Stimulated activated CD8-positive, alpha-beta memory T cell treated with anti-CD3 and anti-CD28 coated beads, Interleukin-7, amount 100 ng/mL, for 48 hours (primary cell): ENCODE data around the gene DLK2.
"Not testable (repeated sequence)": the region's sequence is repeated elsewhere in the genome, so short reads cannot be mapped to it uniquely, and the experiment has no call there.

Experiments
- DNase-seq, 2 donors: peaks; one replicate each; pipeline ENCODE4 v3.0.0-alpha.2; 2020; ENCODE audit warnings: low read depth in 1 of 2; ENCODE audit errors: extremely low read depth in 1 of 2

The DLK2 gene, protein sequence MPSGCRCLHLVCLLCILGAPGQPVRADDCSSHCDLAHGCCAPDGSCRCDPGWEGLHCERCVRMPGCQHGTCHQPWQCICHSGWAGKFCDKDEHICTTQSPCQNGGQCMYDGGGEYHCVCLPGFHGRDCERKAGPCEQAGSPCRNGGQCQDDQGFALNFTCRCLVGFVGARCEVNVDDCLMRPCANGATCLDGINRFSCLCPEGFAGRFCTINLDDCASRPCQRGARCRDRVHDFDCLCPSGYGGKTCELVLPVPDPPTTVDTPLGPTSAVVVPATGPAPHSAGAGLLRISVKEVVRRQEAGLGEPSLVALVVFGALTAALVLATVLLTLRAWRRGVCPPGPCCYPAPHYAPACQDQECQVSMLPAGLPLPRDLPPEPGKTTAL

GRCh38 chr6:43455531-43456428 is at the start of gene DLK2:
DLK2 (minus strand) TSS chr6:43455548; CDS start chr6:43454825, 723 bp downstream.
- DNase-seq: peak in 1 of 2 donors; percentile 44

DNA sequence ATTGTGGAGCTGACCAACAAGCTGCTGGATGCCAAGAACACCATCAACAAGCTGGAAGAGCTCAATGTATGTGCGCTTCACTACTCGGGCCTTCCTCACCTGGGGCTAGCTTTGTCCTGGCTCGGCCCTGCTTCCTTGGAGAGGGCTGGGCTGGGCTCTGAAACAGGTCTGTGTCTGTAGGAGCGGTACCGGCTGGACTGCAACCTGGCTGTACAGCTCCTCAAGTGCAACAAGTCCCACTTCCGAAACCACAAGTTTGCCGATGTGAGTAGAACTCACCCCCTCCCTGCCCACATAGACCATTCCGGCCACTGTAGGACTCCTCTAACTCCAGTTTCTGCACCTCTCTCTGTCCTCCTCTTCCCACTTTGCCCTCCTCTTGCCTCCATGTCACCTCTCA is 48.1 kb upstream of the DLK2 start:
- no peak for DNase-seq

DNA sequence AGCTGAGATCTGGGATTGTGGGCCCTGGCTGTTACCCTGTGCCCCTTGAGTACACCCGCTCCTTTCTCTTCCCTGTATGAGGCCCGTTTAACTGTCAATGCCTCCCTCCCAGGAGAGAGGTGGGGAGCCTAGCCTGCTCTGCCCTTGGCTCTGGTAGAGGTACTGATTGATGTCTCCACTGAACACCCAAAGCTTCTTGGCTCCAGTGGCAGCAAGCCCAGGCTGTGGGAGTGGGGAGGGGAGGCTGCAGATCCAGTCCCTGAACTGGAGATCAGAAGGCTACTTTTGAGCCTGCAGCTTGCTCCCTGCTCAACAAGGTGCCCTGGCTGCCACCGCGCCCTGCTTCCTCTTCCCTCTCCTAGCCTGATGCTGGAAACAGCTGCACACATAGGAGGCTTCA is 47.3 kb upstream of the DLK2 start:
- no peak for DNase-seq

GRCh38 chr6:43500921-43501320 is 45.6 kb upstream of the DLK2 start:
- DNase-seq: no peak

DNA sequence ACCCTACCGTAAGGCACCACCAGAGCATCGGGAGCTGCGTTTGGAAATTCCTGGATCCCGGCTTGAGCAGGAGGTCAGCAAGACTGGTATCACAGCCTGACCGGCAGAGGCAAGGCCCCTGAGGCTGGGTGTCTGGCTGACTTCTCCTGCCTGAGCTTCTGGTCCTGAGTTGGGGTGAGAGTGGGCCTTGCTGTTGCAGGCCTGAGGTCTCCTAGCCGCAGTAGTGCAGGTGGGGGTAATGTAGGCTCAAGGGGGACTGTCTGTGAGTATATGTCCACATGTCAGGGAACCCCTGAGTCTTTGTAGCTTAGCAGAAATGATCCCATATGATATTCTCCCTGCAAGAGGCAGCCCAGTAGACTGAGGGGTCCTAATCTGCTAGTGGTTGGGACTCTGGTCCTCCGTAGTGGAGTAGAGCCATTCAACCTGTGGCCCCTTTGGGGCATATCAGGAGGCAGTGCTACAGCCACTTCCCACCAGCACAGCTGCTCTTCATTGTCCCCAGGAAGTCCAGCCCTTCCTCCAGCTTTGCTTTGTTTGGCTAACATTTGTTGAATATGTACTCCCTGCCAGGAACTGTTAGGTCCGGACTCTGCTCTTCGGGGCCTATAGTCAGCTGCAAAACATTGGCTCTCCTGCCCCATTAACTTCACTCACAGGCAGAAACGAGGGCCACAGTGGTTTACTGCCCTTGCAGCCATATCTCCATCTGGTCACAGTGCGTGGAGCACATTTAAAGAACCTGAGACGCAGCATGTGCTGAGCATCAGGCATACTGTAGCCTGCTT is 43.9 kb upstream of the DLK2 start:
- DNase-seq: no peak

DNA sequence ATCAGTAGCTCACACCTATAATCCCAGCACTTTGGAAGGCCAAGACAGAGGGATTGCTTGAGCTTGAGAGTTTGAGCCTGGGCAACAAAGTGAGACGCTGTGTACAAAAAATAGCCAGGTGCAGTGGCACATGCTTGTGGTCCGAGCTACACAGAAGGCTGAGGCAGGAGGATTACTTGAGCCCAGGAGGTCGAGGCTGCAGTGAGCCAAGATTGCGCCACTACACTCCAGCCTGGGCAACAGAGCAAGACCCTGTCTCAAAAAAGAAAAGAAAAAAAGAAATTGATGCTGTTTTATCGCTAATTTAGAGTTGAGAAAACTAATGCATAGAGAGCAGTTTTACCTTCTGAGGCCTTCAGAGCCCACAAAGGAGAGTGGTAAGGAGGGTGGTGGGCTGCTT is 42.9 kb upstream of the DLK2 start:
- not testable (repeated sequence) for DNase-seq

DNA sequence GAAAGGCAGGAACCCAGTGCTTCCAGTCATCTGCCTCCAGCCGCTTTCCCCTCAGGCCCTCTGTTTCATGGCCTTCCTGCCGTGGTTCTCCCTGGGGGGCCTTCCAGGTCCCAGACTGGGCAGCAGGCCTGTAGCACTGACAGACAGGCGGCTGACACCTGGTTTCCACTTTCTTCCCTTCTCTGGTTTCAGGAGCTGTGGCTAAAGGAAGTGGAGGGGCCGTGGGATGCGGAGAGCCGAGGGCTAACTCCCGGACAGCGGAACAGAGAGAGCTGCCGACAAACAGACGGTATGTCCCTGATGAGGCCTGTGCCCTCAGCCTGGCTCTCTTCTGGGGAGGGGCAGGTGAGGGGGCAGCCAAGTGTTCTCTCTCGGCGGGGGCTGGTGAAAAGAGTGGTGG is 42.3 kb upstream of the DLK2 start:
- no peak for DNase-seq

- no peak for DNase-seq
These were observed 41.7 kb upstream of the DLK2 start for GRCh38 chr6:43497129-43497396.

DNA sequence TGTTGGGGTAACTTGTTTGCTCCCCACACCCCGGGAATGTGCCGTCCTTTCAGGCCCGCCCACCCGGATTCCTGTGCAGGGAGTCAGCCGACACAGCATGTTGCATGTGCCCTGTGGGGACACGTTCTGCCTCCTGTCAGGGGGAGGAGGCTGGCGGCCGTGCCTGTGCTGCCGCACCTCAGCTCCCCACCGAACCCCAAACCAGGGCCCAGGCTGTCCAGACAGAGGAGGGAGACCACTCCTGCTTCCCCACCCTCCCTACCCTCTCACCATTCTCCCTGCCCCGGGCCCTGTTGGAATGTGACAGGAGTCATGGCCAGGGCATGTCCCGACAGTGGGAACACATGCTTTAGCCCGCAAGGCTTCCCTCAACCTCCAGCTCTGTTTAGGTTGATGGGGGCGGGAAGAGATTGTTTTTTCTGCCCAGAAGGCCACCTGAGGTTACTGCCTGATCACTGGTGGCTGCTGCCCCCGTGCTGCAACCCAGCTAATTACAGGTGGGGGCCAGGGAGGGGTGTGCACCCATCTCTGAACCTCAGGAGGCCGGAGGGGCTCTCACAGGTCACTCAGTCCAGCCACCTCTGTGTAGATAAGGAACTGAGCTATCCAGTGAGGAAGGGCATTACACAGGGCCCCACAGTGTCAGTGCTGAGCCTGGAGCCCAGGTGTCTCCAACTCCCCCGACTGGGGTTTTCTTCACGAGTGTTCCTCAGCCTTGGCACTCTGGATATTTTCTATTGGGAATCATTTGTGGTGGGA is 41.2 kb upstream of the DLK2 start:
- DNase-seq: no peak

- DNase-seq: no peak
These were observed 40.1 kb upstream of the DLK2 start for GRCh38 chr6:43495409-43495941.

DNA sequence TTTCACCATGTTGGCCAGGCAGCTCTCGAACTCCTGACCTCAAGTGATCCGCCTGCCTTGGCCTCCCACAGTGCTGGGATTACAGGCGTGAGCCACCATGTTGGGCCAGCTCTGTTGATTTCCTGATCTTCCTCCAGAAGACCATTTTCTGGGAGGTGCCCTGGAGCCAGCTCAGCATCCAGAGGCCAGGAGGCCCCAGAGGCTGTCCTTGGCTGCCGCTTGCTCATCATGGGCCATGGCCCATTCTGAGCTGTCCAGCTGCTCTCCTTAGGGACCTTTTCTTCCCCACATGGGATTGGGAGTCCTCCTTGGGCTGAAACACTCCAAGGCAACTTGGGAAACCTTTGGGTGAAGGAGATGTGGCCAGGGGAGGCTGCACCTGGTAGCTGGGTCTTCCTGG is 39.4 kb upstream of the DLK2 start:
- DNase-seq: no peak

DNA sequence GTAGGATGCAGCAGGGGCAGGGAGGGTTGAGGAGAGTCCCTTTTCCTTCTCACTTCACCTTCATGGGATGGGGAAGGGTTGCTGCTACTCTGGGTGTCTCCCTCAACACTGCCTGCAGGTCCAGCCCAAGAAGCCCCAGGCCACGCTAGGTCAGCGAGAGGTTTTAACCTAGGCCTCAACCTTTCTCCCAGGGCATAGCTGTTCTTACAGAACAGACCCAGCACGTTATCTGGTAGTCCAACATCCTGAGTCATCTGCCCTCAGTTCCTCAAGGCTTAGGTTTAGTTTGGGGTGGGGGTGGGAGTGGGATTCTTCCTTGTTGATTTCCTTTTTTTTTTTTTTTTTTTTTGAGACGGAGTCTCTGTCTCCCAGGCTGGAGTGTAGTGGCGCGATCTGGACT is 39.0 kb upstream of the DLK2 start:
- DNase-seq: no peak

DNA sequence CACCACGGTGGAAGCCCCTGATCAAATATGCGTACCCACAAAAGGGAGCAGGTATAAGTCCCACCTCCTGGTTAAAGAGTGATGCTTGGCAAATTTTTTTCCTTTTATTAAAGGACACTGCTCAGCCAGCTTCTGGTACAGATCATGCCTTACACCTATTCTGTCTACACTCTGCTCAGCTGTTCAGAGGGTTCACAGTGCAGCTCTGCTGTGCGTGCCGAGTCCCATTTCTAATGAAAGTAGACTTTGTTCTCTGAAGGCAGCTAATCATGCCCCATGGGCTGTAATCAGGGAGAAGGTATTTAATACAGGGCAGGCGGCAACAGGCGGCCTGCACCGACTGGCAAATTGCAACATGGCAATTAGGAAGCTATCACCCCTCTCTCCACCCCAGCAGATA is 38.5 kb upstream of the DLK2 start:
- DNase-seq: no peak

- DNase-seq: no peak
These were observed 37.9 kb upstream of the DLK2 start for GRCh38 chr6:43493230-43493629.

DNA sequence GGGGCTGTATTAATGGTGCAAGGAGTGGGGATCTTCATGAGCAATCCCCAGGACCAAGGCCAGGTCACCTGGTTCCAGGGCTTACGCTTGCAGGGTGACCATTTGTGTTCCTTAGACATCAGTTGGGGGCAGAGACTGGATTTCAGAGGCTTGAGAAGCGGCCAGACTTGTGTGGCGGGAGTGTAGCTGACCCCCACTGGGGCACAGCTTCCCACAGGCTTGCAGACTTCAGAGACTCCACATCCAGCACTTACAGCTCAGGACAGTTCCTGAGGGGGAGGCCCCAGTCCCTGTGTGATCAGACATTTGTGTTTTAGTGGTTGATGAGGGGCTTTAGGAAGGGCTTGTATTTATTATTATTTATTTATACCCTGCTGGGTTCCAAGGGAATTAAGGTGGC is 37.3 kb upstream of the DLK2 start:
- DNase-seq: no peak

GRCh38 chr6:43491750-43492661 is 36.7 kb upstream of the DLK2 start:
- no peak for DNase-seq

DNA sequence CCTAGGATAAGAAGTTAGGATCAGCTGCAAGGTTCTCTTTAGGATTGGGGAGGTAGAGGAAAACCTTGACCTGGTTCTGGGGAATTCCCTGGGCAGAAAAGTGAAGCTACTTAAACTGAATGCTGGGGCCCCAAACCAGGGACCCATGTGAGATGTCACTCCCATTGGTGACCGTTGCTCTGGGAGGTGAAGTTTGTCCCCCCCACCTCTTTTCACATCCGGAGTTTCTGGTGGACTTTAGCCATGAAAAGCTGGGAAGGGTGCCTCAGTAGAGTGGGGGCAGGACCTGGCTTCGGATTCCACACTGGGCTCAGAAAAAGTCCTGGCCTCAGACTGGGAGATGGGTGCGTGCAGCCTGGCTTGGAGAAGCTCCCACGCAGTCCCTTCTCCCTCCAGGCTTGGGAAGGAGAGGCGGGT is 35.2 kb upstream of the DLK2 start:
- DNase-seq: no peak

DNA sequence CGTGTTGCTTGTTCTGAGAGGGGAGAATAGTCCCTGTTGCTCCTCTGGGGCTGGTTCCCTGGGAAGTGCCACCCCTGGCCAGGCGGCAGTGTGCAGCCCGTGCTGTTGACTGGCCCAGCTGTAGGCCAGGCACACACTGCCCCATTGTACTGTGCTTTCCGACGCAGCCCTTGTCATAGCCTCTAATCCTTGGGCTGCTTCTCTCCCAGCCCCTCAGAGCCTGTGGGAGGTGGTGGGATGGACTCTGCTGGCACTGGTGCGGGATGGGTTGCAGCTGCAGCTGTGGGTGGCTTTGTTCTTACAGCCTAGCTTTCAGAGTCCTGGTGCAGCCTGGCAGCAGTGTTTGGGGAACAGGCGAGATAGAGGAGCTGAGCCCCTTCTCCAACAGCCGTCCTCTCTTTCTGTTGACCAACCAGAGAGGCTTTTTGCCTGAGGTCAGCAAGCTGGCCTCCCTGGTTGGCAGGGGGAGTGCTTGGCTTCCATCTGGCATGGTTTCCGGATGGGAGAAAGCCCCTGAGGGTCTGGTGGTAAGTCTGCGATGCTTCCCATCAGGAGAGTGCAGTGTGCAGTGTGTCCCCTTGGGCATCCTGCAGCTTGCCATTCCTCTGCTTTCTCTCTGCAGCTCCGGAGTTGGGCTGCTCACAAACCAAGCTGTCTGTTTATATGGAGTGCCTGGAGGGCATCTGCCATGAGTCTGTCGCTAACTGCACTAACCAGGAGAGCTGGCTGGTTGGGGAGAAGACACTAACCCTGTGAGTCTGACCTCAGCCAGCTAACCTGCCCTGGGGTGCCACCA is 34.1 kb upstream of the DLK2 start:
- DNase-seq: no peak
